T-helper 1 cell treated with Interleukin-12 subunit alpha and Interleukin-12 subunit beta and Interleukin-4 antibody, amounts not matched to agents 30 ng/mL and 1 ng/mL, for 36 hours (primary cell): ENCODE results near the gene POMT1. TPM values are rescaled to one million over a fixed set of nuclear protein-coding genes. Genes with fewer than 3 reads are reported as not detected.

Experiments used
- intact Hi-C: fragments of 100-400 bp; cut with micrococcal nuclease; formaldehyde crosslinking; loops from one replicate; pipeline ENCODE4 v1.15.1; 2024
- total RNA-seq: library from RNA; stranded (reverse); gene quantifications from 2 replicates; pipeline ENCODE4 v1.2.3, GENCODE V29; 2022

POMT1 gene
- total RNA-seq, 1 donor from 2014 or later = 40.6 TPM

GRCh38 chr9:131523451-131524435, 21.0 kb downstream of the POMT1 start:
- intact Hi-C loops = no loop called here

GRCh38 chr9:131524665-131525315, 22.1 kb downstream of the POMT1 start:
- intact Hi-C loops = no loop called here

DNA sequence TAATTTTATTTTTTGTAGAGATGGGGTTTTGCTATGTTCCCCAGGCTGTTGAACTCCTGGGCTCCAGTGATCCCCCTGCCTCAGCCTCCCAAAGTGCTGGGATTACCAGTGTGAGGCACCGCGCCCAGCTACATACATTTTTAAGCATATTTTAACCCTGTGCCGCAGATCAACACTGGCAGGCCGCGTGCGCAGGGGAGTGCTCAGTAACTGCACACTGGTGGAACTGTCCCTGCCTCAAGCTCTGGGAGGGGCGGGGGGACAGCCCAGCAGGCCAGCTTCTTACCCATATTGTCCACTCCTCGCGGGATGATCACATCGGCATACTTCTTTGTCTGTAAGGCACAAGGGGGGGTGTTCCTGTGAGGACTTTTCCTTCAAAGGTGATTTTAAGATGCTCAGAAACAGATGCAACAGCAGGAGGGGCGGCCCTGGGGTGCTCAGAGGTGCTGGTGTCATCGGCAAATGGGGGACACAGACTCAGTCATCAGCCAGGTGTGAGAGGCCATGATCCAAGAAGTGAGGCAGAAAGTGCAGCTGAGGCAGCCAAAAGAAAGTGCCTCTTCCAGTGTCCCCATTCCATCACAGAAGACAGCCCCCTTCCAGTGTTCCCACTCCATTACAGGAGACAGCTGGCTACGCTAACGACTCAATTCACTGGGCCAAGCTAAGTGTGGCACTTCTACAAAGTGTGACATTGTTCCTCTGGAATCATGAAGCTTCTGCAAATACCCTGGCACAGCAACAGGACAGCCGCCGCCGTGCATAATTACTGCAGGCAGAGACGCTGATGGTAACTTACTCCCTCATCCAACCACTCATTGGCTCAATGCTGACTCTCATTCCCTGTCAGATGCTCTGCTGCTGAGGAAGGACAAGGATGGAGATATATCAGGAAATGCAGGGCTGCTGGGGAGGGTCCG, 23.2 kb downstream of the POMT1 start:
- intact Hi-C loops = no loop called here

GRCh38 chr9:131528186-131528585, 25.5 kb downstream of the POMT1 start:
- intact Hi-C loops = no loop called here

- intact Hi-C loops = no loop called here
These were observed 26.3 kb downstream of the POMT1 start for GRCh38 chr9:131528886-131529505.

DNA sequence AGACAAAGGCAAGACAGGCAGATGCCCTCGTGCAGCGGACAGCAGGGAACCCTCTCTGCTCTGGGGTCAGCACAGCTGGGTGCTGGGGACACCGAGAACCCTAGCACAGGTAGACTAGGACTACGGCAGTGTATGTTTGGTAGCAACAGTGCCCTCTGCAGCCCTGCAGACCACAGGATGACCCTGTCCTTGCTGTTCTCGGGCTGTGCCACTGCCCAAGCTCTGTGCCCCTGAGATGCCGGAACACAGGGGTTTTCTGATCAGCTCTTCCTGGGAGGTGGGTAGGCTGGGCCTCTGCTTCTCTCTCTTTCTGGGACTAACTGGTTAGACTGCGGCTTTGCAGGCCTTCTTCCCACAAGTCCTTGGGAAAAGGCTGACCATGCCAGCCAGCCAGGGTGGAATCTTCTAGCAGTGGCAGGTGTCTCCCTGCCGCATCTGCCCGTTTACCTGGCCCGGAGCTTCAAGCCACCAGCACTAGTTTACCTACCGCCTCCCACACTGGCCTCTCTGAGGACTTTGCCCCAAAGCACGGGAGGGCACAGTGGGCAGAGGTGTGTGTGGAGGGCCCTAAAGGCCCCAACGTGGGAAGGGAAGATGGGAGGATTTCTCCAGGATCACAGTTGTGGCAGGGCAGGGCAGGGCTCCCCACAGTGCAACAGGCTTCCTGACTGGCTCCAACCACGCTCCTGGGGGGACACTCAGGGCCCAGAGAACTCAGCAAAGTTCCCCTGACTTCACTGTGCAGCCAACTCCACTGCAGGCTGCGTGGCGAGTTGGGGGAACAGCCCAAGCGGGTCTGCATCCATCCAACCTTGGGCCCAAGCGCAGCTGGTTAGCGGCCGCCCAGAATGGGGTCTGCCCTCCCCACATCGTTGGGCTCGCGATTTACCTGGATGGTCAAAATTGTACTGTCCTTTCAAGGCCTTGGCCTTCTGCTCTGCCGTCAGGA, 27.2 kb downstream of the POMT1 start:
- intact Hi-C loops = loop anchor here (2.0 kb wide), 1 partner anchor 405 kb away; the partner anchor contains the start of gene NUP214

GRCh38 chr9:131530546-131530919, 27.8 kb downstream of the POMT1 start:
- intact Hi-C loops = loop anchor here (2.0 kb wide), 1 partner anchor 406 kb away; the partner anchor contains the start of gene NUP214

DNA sequence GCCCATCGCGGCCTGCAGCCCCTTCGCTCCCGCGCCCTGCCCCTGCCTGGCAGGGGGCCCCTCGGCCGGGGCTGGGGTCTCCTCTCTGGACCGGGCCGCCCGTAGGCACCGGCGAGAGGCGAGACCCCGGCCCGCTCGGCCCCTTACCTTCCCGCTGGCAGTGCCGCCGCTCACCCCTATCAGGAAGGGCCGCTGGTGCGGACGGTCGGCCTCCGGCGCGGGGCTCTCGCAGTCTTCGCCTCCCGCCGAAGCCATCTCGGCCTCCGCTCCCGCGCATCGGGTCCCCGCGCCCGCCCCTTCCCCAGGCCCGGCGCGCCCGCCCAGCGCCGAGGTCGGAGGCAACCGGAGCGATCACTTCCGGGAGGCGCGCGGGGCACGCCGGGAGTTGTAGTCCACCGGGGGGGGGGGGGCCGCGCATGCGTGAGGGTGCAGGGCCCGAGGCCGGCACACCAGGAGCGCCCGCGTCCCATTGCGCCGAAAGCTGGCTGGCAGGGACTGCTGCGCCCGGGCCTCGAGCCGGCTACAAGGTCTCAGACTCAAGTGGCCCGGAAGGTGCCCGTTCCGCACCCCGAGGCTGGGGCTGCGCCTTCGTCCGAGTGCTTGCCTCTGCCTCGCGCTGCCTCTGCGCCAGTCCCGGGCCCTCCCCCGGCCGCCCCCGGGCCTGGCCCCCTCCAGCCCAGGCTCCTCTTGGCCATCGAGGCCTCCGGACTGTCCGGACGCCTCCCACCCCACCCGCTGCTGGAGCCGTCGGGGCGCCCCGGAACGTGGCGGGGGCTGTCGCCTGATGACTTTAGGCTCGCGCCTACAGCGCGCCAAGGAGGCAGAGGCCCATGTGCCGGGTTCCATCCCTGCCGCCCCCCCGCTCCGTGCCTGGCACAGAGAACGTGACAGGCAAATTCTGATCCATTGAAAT, 28.5 kb downstream of the POMT1 start, which contains the start of gene UCK1:
Gene UCK1, minus strand, starts transcription at position 344 of the 913 bp plus-strand sequence. Its CDS starts 89 bp downstream, at position 255.
- intact Hi-C loops = loop anchor here (1.0 to 2.0 kb wide), 4 partner anchors 31 to 406 kb away; partner anchors contain the start of gene NUP214

- intact Hi-C loops = no loop called here
These were observed 32.1 kb downstream of the POMT1 start for GRCh38 chr9:131534721-131535237.

- intact Hi-C loops = no loop called here
These were observed 35.2 kb downstream of the POMT1 start for GRCh38 chr9:131537946-131538345.

- intact Hi-C loops = no loop called here
These were observed 36.7 kb downstream of the POMT1 start for GRCh38 chr9:131539223-131539923.

- intact Hi-C loops = no loop called here
These were observed 40.4 kb downstream of the POMT1 start for GRCh38 chr9:131543141-131543540.

DNA sequence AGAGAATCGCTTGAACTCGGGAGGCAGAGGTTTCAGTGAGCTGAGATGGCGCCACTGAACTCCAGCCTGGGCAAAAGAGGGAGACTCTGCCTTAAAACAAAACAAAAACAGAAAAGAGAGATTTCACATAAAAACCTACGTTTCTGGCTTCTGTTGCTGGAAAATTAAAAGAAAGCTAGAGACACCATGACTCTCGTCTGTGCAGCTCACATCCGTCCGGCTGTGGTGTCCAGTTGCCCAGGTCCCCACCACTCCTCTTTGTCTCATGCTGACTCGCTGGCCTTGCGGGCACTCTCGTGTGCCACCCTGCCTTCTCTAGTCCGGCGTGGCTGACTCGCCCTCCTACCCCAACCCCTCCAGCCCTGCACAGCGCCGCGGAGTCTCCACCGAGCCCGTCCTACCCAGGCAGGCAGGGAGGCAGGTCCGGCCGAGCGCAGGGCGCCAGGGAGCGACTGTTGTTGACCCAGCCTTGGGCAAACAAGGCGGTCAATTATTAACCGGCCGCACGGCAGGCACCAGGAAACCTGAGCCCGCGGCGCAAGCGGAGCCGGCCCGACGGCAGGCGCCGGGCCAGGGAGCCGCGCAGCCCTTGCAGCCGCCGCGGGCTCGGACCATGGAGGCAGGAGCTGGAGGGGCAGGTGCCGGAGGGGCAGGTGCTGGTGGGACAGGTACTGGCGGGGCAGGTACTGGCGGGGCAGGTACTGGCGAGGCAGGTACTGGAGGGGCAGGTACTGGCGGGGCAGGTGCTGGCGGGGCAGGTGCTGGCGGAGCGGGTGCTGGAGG, 42.5 kb downstream of the POMT1 start, which contains the start of gene PRRT1B:
Gene PRRT1B, plus strand, starts transcription at position 521 of the 783 bp plus-strand sequence. Its CDS starts 93 bp downstream, at position 614.
- intact Hi-C loops = no loop called here

DNA sequence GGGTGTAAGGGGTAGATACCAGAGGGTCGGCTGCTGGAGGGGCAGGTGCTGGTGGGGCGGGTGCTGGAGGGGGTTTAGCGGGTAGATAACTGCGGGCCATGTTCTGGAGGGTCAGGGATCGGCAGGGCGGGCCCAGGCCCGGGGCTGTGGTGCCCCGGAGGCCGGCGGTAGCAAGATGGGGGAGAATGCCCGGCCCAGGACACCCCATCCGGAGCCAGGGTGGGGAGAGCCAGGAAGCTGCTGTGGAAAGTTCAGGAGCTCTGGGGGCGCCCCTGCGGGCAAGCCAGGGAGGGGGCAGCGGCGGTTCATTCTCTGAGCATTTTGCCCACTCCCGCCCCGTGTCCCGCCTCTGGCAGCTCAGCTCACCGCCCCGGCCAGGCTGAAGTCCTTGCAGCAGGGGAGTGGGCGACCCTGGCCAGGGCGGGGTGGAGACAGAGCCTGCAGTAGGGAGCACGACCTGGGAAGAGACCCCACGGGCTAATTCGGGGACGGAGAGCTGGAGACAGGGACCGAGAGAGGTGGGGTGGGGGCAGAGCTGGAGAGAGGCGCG, 43.1 kb downstream of the POMT1 start:
- intact Hi-C loops = no loop called here

- intact Hi-C loops = no loop called here
These were observed 43.8 kb downstream of the POMT1 start for GRCh38 chr9:131546336-131547084.
